ENCODE results near the gene COPB2. TPM values are rescaled to one million over a fixed set of nuclear protein-coding genes. Genes with fewer than 3 reads are reported as not detected.
A peak's percentile ranks its signal among the peaks of the same experiment; 100 is the strongest.

COPB2 gene
- total RNA-seq, 1 experiment from 2014 or later = 95.8 TPM

DNA sequence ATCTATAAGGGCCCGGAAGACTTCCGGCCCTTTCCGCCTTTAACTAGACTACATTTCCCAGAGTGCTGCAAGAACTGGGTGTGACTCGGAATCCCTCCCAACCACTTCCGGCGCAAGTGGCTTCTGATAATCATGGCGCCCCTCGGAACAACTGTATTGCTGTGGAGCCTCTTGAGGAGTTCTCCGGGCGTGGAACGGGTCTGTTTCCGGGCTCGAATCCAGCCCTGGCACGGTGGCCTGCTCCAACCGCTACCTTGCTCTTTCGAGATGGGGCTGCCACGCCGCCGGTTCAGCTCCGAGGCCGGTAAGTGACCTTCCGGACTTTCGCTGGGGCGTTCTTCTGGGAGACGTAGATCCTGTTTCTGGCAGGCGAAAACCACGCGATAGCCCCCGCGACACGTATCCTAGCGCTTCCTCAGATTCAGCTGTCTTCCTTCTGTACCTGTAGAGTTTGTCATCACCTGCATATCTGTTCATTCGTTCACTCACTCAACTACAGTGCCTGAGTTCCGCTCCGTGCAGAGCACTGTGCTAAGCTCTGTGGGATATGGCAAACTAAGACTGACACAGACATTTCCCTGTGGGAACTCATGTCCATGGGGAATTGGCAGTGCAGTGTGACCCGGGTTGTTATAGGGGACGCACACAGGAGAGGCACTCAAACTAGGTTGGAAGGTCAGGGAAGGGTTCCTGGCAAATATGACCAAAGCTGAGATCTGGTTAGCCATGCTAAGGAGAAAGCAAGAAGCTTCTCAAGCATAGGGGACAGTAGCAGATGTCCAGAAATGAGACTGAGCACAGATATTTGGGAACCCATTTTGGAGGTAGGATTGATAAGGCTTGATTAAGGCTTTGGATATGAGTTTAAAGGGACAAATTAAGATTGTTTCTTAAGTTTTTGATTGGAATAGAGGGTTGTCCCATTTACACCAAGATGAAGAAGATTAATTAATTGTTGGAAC, 45.3 kb downstream of the COPB2 start, which contains the start of gene MRPS22:
MRPS22 (plus strand) TSS at position 126 of the 962 bp plus-strand sequence; CDS start at position 133, 7 bp downstream.
- intact Hi-C loops (cut with micrococcal nuclease) = no loop called here

GRCh38 chr3:139342054-139342453, 47.4 kb downstream of the COPB2 start:
- H3K4me3 ChIP-seq (ENCODE audit: low read length) = no peak overlapping the region
- no peak overlapping the region for H3K27ac ChIP-seq (ENCODE audit: low read length)
- no peaks in the 10 kb centered on the region for H4K20me1 ChIP-seq (ENCODE audit: low read length)
- H3K27me3 ChIP-seq (ENCODE audit: low read length) = no peaks in the 10 kb centered on the region
- no peak for ATAC-seq
- no peak overlapping the region for H3K4me2 ChIP-seq (ENCODE audit: low read length)
- no peaks in the 10 kb centered on the region for H3F3A ChIP-seq (ENCODE audit: low read length, unreplicated experiment)
- no peaks in the 10 kb centered on the region for H3K9me2 ChIP-seq (replicated peaks; ENCODE audit: low read length)
- TF ChIP-seq EZH2 (IDR thresholded peaks at IDR 0.05; ENCODE audit: low read length, unreplicated experiment) (no peak), EZH2phosphoT487 (IDR thresholded peaks at IDR 0.05; ENCODE audit: borderline replicate concordance, low read length) (no peak), CTCF (conservative IDR thresholded peaks at IDR 0.05; ENCODE audit: low read depth, low read length) (no peak)
- no peaks in the 10 kb centered on the region for H3K9me3 ChIP-seq (ENCODE audit: low read length)
- H3K79me2 ChIP-seq (ENCODE audit: low read length) = peaks cover 30% of the 10 kb centered on the region
- H3K9ac ChIP-seq (ENCODE audit: low read length) = no peak overlapping the region
- 0 out of 2 replicates have a peak, but pooled peaks cover 7% of the 10 kb centered on the region for H3K4me1 ChIP-seq (ENCODE audit: insufficient read depth, low read length)
- peaks cover 3% of the 10 kb centered on the region; the same call in 1 of the 2 replicates for H3K36me3 ChIP-seq (ENCODE audit: low read depth, low read length)
- no peak for DNase-seq
- no peak overlapping the region for H2AFZ ChIP-seq (ENCODE audit: low read length)
- no TSS peak for BruUV-seq (replicated peaks)
- intact Hi-C loops (cut with micrococcal nuclease) = no loop called here
- CTCF ChIA-PET = interaction anchor here (0.6 kb wide), 1 partner anchor 13 kb away, joined by 3 read pairs; no protein-coding TSS in a partner anchor
- POLR2A ChIA-PET (ENCODE audit: unreplicated experiment) = no interaction called here

More for the DNA sequence above, 45.3 kb downstream of the COPB2 start, which contains the start of gene MRPS22:
- POLR2A ChIA-PET (ENCODE audit: unreplicated experiment) = no interaction called here
- no peaks in the 10 kb centered on the region for H3K27me3 ChIP-seq (ENCODE audit: low read length)
- CTCF ChIA-PET = interaction anchor here (1.4 kb wide), 1 partner anchor 10 kb away, joined by 5 read pairs; no protein-coding TSS in a partner anchor
- no peaks in the 10 kb centered on the region for H3F3A ChIP-seq (ENCODE audit: low read length, unreplicated experiment)
- H3K27ac ChIP-seq (ENCODE audit: low read length) = peak within 1 kb of the TSS; percentile 71
- peak; percentile 97 for ATAC-seq
- H3K36me3 ChIP-seq (ENCODE audit: low read depth, low read length) = peaks cover 12% of the 10 kb centered on the region
- no peaks in the 10 kb centered on the region for H4K20me1 ChIP-seq (ENCODE audit: low read length)
- H2AFZ ChIP-seq (ENCODE audit: low read length) = peak within 1 kb of the TSS; percentile 94
- H3K4me1 ChIP-seq (ENCODE audit: insufficient read depth, low read length) = 0 out of 2 replicates have a peak, but pooled peaks cover 7% of the 10 kb centered on the region
- DNase-seq = peak; percentile 78
- peak within 1 kb of the TSS; percentile 95 for H3K4me2 ChIP-seq (ENCODE audit: low read length)
- H3K79me2 ChIP-seq (ENCODE audit: low read length) = peaks cover 30% of the 10 kb centered on the region
- peak within 1 kb of the TSS; percentile 95 for H3K9ac ChIP-seq (ENCODE audit: low read length)
- H3K9me3 ChIP-seq (ENCODE audit: low read length) = no peaks in the 10 kb centered on the region
- BruUV-seq (replicated peaks) = TSS peak; percentile 84
- TF ChIP-seq CTCF (conservative IDR thresholded peaks at IDR 0.05; ENCODE audit: low read depth, low read length) (no peak), EZH2phosphoT487 (IDR thresholded peaks at IDR 0.05; ENCODE audit: borderline replicate concordance, low read length) (no peak), EZH2 (IDR thresholded peaks at IDR 0.05; ENCODE audit: low read length, unreplicated experiment) (no peak)
- peak within 1 kb of the TSS; percentile 97 for H3K4me3 ChIP-seq (ENCODE audit: low read length)
- no peaks in the 10 kb centered on the region for H3K9me2 ChIP-seq (replicated peaks; ENCODE audit: low read length)

Data from PC-3 (cell line).